OCI-LY1 (cell line): ENCODE measurements around the gene EHD1.

ENCODE experiments used
- H2AFZ ChIP-seq: fragments of 200-600 bp; sonication (generic), shearing (Covaris generic); 2 replicates; pipeline ENCODE4 v1.6.0; 2014; ENCODE audit warnings: antibody characterized with exemption, mild to moderate bottlenecking, low read length
- H3F3A ChIP-seq: fragments of 200-600 bp; sonication (generic), shearing (Covaris generic); 2 replicates; pipeline ENCODE4 v1.6.0; 2014; ENCODE audit warnings: mild to moderate bottlenecking, antibody characterized with exemption, low read length, moderate library complexity; ENCODE audit not compliant: insufficient read depth
- H3K27ac ChIP-seq: fragments of 200-600 bp; sonication (generic); 2 replicates; pipeline ENCODE4 v1.5.1; 2014; ENCODE audit warnings: low read length, mixed run types, mild to moderate bottlenecking, low read depth; ENCODE audit not compliant: poor library complexity, severe bottlenecking
- H3K27me3 ChIP-seq: fragments of 200-600 bp; sonication (generic); 2 replicates; pipeline ENCODE4 v1.6.0; 2014; ENCODE audit warnings: antibody characterized with exemption, mild to moderate bottlenecking, low read length, moderate library complexity; ENCODE audit not compliant: insufficient read depth
- H3K36me3 ChIP-seq: fragments of 200-600 bp; sonication (generic); 2 replicates; pipeline ENCODE4 v1.6.1; 2014; ENCODE audit warnings: mild to moderate bottlenecking, antibody characterized with exemption, low read length, moderate library complexity, mixed read lengths; ENCODE audit not compliant: insufficient read depth
- H3K4me1 ChIP-seq: fragments of 200-600 bp; sonication (generic); 2 replicates; pipeline ENCODE4 v1.5.1; 2014; ENCODE audit warnings: mild to moderate bottlenecking, low read length, moderate library complexity; ENCODE audit not compliant: insufficient read depth, severe bottlenecking
- H3K4me2 ChIP-seq: fragments of 200-600 bp; sonication (generic), shearing (Covaris generic); 2 replicates; pipeline ENCODE4 v1.6.1; 2014; ENCODE audit warnings: low read length
- H3K4me3 ChIP-seq: fragments of 200-600 bp; sonication (generic); 2 replicates; pipeline ENCODE4 v1.5.1; 2014; ENCODE audit warnings: low read length, low read depth, mild to moderate bottlenecking, mixed read lengths; ENCODE audit not compliant: poor library complexity, severe bottlenecking
- H3K79me2 ChIP-seq: fragments of 200-600 bp; shearing (Covaris generic); 2 replicates; pipeline ENCODE4 v1.6.1; 2016; ENCODE audit warnings: mixed run types, low read length, mixed read lengths; ENCODE audit not compliant: insufficient read depth
- H3K9ac ChIP-seq: fragments of 200-600 bp; sonication (generic), shearing (Covaris generic); 2 replicates; pipeline ENCODE4 v1.6.1; 2014; ENCODE audit warnings: mild to moderate bottlenecking, low read length, mixed read lengths
- H3K9me2 ChIP-seq: fragments of 200-600 bp; sonication (generic), shearing (Covaris generic); 2 replicates; pipeline ENCODE4 v1.6.1; 2014; ENCODE audit warnings: low read depth, mild to moderate bottlenecking, low read length, mixed read lengths
- H3K9me3 ChIP-seq: fragments of 200-600 bp; shearing (Covaris generic); 2 replicates; pipeline ENCODE4 v1.6.1; 2014; ENCODE audit warnings: low read length, mixed read lengths
- H4K20me1 ChIP-seq: fragments of 200-600 bp; sonication (generic), shearing (Covaris generic); 2 replicates; pipeline ENCODE4 v1.6.0; 2016; ENCODE audit warnings: mild to moderate bottlenecking, low read length; ENCODE audit not compliant: insufficient read depth
- CTCF ChIP-seq: fragments of 200-600 bp; sonication (generic), shearing (Covaris generic); IDR thresholded peaks from 2 replicates; pipeline ENCODE4 v1.5.1; 2017; ENCODE audit warnings: mild to moderate bottlenecking, antibody characterized with exemption, low read length, moderate library complexity, mixed read lengths
- EZH2 ChIP-seq: fragments of 200-600 bp; sonication (generic), shearing (Covaris generic); IDR thresholded peaks from 2 replicates; pipeline ENCODE4 v1.8.0; 2017; ENCODE audit warnings: borderline replicate concordance, mixed run types, mild to moderate bottlenecking, antibody characterized with exemption, low read length, moderate library complexity, mixed read lengths

Gene EHD1

GRCh38 chr11:64856382-64857227 lies 21.8 kb downstream of the EHD1 start:
- Histone ChIP-seq H3K4me2 (no peak overlapping the region), H4K20me1 (no peaks in the 10 kb centered on the region), H3K27me3 (no peaks in the 10 kb centered on the region), H3K4me3 (no peak overlapping the region), H3F3A (peaks cover 4% of the 10 kb centered on the region; the same call in 1 of the 2 replicates), H3K27ac (peak overlapping the region; percentile 98), H3K9me2 (no peaks in the 10 kb centered on the region), H3K4me1 (peaks cover 80% of the 10 kb centered on the region), H2AFZ (no peak overlapping the region), H3K36me3 (peaks cover 60% of the 10 kb centered on the region), H3K9ac (no peak overlapping the region; the same call in 1 of the 2 replicates), H3K79me2 (no peaks in the 10 kb centered on the region), H3K9me3 (no peaks in the 10 kb centered on the region)
- no peak for TF ChIP-seq CTCF
- no peak for TF ChIP-seq EZH2

GRCh38 chr11:64855596-64856304 lies 22.7 kb downstream of the EHD1 start:
- no peaks in the 10 kb centered on the region for H3K79me2 ChIP-seq
- H3K9me3 ChIP-seq = no peaks in the 10 kb centered on the region
- peaks cover 80% of the 10 kb centered on the region for H3K4me1 ChIP-seq
- H3K9ac ChIP-seq = no peak overlapping the region
- H3K36me3 ChIP-seq = peaks cover 60% of the 10 kb centered on the region
- H3K27ac ChIP-seq = peak overlapping the region; percentile 98
- no peak overlapping the region for H2AFZ ChIP-seq
- H3K4me3 ChIP-seq = no peak overlapping the region
- peaks cover 6% of the 10 kb centered on the region; the same call in 1 of the 2 replicates for H3F3A ChIP-seq
- no peaks in the 10 kb centered on the region for H3K9me2 ChIP-seq
- no peaks in the 10 kb centered on the region for H3K27me3 ChIP-seq
- TF ChIP-seq CTCF (no peak), EZH2 (no peak)
- no peak overlapping the region for H3K4me2 ChIP-seq
- H4K20me1 ChIP-seq = no peaks in the 10 kb centered on the region

- Histone ChIP-seq H3K27ac (peak overlapping the region; percentile 98), H3K9ac (no peak overlapping the region), H3K36me3 (peaks cover 58% of the 10 kb centered on the region), H3K4me3 (no peak overlapping the region), H4K20me1 (no peaks in the 10 kb centered on the region), H3F3A (peaks cover 6% of the 10 kb centered on the region; the same call in 1 of the 2 replicates), H3K27me3 (no peaks in the 10 kb centered on the region), H3K79me2 (no peaks in the 10 kb centered on the region), H3K9me3 (no peaks in the 10 kb centered on the region), H3K9me2 (no peaks in the 10 kb centered on the region), H3K4me2 (peak overlapping the region; percentile 51; the same call in 1 of the 2 replicates), H3K4me1 (peaks cover 80% of the 10 kb centered on the region), H2AFZ (no peak overlapping the region)
- no peak for TF ChIP-seq CTCF
- TF ChIP-seq EZH2 = no peak
Measured at GRCh38 chr11:64854534-64855502, 23.6 kb downstream of the EHD1 start.
